Activated T-cell treated with anti-CD3 and anti-CD28 coated beads for 4 hours (primary cell): ENCODE results near the gene BEST1.

Source experiments
- DNase-seq: peaks from one replicate; pipeline ENCODE4 v3.0.0-alpha.2; 2020

Gene BEST1

GRCh38 chr11:61950035-61950547 lies at the start of gene BEST1:
BEST1 (plus strand) TSS chr11:61950351; CDS start chr11:61951807, 1,456 bp downstream.
- no peak for DNase-seq

DNA sequence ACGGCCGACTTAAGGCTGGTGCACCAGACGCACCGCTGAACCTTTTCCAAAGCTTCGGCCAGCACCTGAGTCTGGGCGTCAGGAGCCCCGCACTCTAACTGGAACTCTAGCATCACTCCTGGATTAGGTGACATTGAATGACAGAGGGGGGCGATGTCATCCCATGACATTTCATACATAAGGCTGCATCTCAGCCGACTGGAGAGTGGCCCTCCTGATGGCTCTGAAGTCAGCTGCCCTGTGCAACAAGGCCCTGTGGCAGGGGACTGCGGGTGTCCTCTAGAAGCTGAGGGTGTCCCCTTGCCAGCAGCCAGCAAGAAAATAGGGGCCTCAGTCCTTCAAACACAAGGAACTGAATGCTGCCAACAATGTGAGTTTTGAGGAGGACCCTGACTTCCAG lies 48.8 kb upstream of the BEST1 start:
- DNase-seq, result no peak

DNA sequence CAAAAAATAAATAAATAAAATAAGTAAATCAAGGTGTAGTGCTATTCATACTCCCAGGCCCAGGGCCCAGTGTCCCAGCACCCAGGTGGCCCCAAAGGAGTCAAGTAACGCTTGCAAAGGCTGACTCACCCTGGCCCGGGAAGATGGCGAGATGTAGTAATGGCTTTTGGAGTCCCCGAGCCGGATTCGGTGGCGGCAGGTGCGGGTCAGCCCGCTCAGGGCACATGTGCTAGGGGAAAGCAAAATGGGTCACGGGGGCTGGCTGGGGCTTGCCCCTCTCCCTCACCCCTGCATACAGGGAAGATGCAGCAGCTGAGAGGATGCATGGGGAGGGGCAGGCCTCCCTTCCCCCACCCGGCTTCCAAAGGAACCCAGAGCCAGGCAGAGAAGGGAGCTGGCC lies 47.8 kb upstream of the BEST1 start:
- DNase-seq, result no peak

DNA sequence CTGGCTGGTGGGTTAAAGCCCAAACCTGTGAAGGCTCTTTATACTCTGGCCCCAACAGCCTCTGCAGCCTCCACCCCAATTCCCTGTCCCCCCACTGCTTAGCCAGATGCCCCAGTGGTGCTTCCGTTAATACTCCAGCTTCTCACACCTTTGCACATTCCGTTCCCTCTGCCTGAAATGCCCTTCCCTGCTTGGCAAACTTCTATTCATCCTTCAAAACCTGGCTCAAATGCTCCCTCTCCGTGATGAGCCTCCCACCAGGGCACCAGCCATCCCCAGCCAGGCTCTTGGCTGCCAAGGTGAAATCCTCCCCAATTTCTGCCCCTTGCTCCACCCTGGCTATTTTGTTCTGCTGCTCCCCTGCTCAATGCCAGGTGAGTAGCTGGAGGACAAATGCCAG lies 46.3 kb upstream of the BEST1 start:
- DNase-seq, result no peak

GRCh38 chr11:61904539-61905048 lies 45.6 kb upstream of the BEST1 start:
- no peak for DNase-seq

DNA sequence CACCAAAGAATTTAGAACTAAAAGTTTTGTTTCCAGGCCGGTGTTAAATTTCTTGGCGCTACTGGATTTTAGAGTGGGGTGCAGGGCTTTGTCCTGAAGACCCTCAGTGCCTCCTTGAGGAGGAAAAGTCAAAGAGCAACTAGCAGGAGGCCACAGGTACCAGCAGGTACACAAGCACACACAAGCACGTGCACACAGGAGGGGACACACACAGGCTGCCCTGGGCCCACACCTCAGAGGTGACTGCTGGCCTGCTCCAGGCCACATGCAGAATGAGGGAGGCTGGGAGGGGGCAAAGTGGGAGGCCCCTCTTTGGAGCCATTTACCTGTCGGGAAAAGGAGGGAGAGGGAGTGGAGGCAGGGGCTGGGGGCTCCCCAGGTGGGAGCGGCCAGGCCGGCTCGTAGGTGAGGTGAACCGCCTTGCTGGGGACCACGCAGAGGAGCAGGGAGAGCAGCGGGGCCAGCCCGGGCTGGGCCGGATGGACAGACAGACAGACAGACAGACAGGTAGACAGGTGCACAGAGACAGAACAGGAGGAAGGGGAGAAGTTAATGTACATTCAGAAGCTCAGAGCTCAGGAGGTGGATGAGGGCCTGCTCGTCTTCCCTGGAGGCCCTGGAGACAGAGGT lies 45.0 kb upstream of the BEST1 start:
- no peak for DNase-seq

- DNase-seq, result no peak
Measured at GRCh38 chr11:61905801-61906521, 44.2 kb upstream of the BEST1 start.

DNA sequence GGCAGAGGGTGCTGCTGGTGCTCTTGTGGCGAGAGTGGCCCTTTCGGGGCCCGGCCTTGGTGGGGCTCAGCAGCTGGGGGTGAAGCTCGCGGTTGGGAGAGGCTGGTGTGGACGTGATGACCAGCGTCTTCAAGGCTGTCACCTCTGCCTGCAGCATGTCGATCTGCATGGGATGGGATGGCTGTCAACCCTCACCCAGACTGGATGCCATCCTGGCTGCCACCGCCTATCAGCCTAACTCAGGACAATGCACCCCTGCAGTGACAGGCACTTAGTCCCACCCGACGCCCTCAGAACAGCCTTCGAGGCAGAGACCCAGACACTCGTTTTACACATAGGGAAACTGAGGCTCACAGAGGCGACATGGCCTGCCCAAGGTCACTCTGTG lies 43.6 kb upstream of the BEST1 start:
- no peak for DNase-seq

- no peak for DNase-seq
Measured at GRCh38 chr11:61907282-61907681, 42.9 kb upstream of the BEST1 start.

GRCh38 chr11:61907871-61908729 lies 42.1 kb upstream of the BEST1 start:
- no peak for DNase-seq

DNA sequence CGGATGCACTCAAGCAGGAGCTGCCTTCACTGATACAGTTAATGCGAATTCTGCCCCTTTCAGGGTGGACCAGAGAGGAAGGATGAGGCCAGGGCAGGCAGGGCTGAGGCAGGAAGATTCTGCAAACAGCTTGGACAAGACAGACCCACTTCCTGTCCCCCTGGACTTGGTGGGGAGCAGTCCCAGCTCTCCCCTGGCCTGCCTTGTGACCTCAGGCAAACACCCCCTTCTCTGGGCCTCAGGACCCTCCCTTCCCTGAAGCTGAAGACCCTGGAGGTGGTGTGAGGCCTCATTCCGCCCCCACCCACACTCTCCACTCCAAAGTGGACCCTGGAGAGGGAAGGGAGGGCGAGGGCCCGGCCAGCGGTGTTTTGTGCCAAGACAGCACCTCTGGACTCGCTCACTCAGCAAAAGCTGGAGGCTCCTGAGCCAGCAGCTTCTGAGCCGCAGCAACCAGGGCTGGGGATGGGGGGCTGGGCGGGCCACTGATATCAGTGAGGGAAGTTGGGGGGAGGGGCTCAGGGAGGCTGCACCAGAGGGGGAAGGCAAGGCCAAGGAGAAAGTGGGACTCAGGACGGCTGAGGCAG lies 41.3 kb upstream of the BEST1 start:
- no peak for DNase-seq

- DNase-seq, result no peak
Measured at GRCh38 chr11:61910187-61911127, 39.7 kb upstream of the BEST1 start.

DNA sequence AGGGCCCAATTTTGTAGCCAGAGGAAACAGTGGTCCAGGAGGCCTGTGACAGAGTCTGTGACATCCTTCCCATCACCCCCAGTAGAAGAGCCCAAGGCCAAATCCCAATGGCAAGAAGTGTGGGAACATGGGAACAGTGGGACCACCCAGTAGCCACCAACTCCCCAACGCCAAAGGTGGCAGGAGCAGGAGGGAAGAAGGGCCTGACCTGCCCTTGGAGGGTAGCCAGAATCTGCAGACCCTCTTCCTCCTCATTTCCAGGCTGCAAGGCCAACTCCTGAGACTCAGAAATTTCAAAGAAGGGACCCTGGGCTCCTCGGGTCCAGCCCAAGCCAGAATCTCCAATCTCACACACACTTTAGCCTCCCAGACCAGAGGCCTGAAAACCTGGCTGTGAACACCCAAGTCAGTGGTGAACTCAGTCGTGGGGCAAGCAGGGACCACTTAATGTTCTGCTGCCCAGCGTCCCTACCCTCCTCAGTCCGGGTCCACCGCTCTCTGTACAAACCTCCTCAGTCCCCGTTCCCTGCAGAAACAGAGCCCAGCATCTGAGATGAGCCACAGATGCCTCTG lies 38.9 kb upstream of the BEST1 start:
- no peak for DNase-seq

DNA sequence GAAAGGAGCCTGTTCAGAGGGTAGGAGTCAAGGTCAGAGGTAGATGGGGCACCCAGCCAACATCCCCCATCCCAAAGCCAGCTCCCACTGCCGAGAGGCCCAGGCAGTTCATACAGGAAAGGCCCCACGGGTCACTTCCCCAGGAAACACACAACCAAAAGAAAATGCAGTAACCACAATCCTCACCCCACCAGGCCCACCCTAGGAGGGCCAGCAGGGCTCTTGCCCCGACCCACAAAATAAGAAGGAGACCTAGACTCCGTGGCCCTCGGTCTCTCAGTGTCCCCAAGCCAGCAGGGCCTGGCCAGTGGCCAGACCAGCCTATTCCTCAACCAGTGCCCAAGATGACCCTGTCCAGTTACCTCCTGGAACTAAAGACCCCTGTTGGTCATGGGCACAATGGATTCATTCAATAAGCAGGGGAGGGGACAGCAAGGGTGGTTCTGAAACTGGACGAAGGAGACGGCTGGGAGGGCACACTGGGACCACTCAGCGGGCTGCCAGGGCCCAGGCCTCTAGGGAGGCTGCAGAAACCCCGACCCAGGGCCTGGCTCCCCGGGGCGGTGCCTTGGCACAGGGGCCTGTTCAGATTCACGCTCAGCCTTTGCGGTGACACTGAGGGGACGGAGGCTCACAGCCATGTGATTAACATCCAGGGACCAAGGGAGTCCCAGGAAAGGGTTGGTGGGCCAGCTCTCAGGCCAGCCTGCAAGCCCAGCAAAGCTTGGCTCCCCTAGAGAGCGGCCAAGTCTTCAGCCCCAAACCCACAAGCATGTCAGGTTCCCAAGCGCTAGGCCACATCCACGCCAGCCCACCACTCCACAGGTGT lies 38.2 kb upstream of the BEST1 start:
- DNase-seq, result no peak

- DNase-seq, result no peak
Measured at GRCh38 chr11:61912530-61912898, 37.6 kb upstream of the BEST1 start.

DNA sequence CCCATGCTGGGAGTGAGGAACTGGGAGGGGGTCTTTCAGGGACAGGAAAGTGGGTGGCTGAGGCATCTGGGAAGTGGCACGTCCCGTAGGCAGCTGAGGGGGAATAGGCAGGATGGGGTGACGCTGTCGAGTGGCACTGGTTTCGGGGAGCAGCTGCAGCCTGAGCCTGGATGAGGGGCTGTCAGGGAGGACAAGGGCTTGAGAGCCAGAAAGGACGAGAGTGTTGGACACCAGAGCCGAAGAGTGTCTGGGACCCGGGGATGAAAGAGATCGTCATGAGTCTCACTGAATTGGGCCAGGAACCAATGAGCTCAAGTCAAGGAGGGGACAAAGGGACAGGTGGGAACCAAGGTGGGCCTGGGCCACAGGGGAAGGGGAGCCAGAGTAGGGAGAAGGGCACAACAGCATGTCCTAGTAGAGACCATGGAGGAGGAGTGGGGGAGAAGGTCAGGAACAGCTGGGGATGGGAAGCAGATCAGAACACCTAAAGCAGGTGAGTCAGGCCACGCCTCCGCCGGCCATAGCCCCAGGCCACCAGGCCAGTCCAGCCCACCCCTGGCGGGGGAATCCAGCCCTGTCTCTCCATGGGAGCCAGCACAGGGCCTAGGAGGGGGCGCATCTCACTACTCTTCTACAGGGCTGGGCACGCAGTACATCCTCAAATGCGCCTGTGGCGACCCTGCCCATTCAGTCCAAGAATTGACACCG lies 37.0 kb upstream of the BEST1 start:
- no peak for DNase-seq

DNA sequence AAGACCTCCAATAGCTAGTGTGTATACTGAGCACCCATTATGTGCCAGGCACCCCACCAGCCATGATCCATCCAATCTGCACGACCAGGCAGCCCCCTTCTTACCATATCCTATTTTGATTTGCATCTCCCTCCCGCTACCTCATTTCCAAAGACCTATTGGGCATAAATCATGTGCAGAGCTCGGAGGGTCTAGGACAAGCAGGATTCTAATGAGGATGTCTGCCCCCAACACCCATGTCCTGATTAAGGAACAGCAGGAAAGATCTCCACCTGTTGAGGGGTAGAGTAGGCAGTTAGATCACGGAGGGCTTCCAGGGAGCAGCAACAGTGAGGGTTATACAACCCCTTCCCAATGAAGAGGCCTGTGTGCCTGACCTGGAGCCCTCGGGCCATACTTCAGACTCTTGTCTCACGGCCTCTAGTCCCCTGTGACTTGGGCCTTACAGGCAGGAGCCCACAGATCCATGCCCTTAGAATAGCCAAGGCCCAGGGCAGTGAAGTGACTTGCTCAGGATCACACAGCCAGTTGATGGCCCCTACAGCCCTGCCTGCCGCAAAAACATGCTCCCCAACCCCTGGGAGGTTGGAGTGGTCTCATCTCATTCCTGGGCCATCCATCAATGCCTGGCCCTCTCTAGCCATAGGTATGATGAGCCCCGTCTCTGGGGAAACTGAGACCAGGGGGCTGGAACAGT lies 36.3 kb upstream of the BEST1 start:
- no peak for DNase-seq

- DNase-seq, result no peak
Measured at GRCh38 chr11:61914471-61915171, 35.5 kb upstream of the BEST1 start.
